Glutamatergic neuron (in vitro differentiated cells): ENCODE results near the gene GRM7. TPM values are rescaled to one million over a fixed set of nuclear protein-coding genes. Genes with fewer than 3 reads are reported as not detected.

ENCODE experiments used
- DNase-seq: peaks from one replicate; pipeline ENCODE4 v3.0.0; 2022
- H3K27ac Mint-ChIP-seq: one replicate; pipeline ENCODE4 v1.8.0; 2020; ENCODE audit warnings: mild to moderate bottlenecking, mixed read lengths, inconsistent platforms; ENCODE audit not compliant: unreplicated experiment
- H3K27me3 Mint-ChIP-seq: one replicate; pipeline ENCODE4 v1.8.0; 2020; ENCODE audit warnings: mild to moderate bottlenecking, moderate library complexity, mixed read lengths, inconsistent platforms; ENCODE audit not compliant: unreplicated experiment
- H3K36me3 Mint-ChIP-seq: one replicate; pipeline ENCODE4 v1.8.0; 2020; ENCODE audit warnings: mild to moderate bottlenecking, mixed read lengths, inconsistent platforms; ENCODE audit not compliant: unreplicated experiment
- H3K4me1 Mint-ChIP-seq: one replicate; pipeline ENCODE4 v1.8.0; 2020; ENCODE audit warnings: mild to moderate bottlenecking, low read depth, mixed read lengths, inconsistent platforms; ENCODE audit not compliant: unreplicated experiment
- H3K4me3 Mint-ChIP-seq: one replicate; pipeline ENCODE4 v1.8.0; 2020; ENCODE audit warnings: mild to moderate bottlenecking, mixed read lengths, inconsistent platforms; ENCODE audit not compliant: unreplicated experiment
- H3K9me3 Mint-ChIP-seq: one replicate; pipeline ENCODE4 v1.8.0; 2020; ENCODE audit warnings: mild to moderate bottlenecking, moderate library complexity, mixed read lengths, inconsistent platforms; ENCODE audit not compliant: unreplicated experiment
- CTCF ChIP-seq: fragments of 200-600 bp; sonication (generic); IDR thresholded peaks from one replicate; pipeline ENCODE4 v1.5.0; 2021; ENCODE audit not compliant: partially characterized antibody, unreplicated experiment
- total RNA-seq: library from RNA; stranded (reverse); fragmentation: NEBNext Ultra II Directional; extraction: Animal tissue kit (Norgen Biotek cat#: 25700); gene quantifications from one replicate; pipeline ENCODE4 v1.2.1, GENCODE V29; 2021; ENCODE audit not compliant: unreplicated experiment

Gene GRM7
- total RNA-seq, 1 donor from 2014 or later: 1.4 TPM

- no peak overlapping the region for H3K4me3 Mint-ChIP-seq
- no peak overlapping the region for H3K27ac Mint-ChIP-seq
- H3K9me3 Mint-ChIP-seq: no peaks in the 10 kb centered on the region
- H3K27me3 Mint-ChIP-seq: no peaks in the 10 kb centered on the region
- no peak for TF ChIP-seq CTCF
- no peaks in the 10 kb centered on the region for H3K36me3 Mint-ChIP-seq
- no peaks in the 10 kb centered on the region for H3K4me1 Mint-ChIP-seq
- no peak for DNase-seq
These were observed 817.6 kb downstream of the GRM7 start for GRCh38 chr3:7678521-7678920.

GRCh38 chr3:7682822-7683229 lies 821.9 kb downstream of the GRM7 start:
- Mint-ChIP-seq H3K4me1 (no peaks in the 10 kb centered on the region), H3K36me3 (peaks cover 3% of the 10 kb centered on the region), H3K27me3 (no peaks in the 10 kb centered on the region), H3K27ac (no peak overlapping the region), H3K9me3 (no peaks in the 10 kb centered on the region), H3K4me3 (no peak overlapping the region)
- DNase-seq: no peak
- no peak for TF ChIP-seq CTCF

- peaks cover 4% of the 10 kb centered on the region for H3K36me3 Mint-ChIP-seq
- no peak overlapping the region for H3K4me3 Mint-ChIP-seq
- H3K9me3 Mint-ChIP-seq: no peaks in the 10 kb centered on the region
- DNase-seq: no peak
- no peak for TF ChIP-seq CTCF
- no peak overlapping the region for H3K27ac Mint-ChIP-seq
- H3K27me3 Mint-ChIP-seq: no peaks in the 10 kb centered on the region
- H3K4me1 Mint-ChIP-seq: no peaks in the 10 kb centered on the region
These were observed 822.5 kb downstream of the GRM7 start for GRCh38 chr3:7683426-7683825.

- H3K4me1 Mint-ChIP-seq: no peaks in the 10 kb centered on the region
These were observed 823.3 kb downstream of the GRM7 start for GRCh38 chr3:7684182-7684715.

More at GRCh38 chr3:7684182-7684715, 823.3 kb downstream of the GRM7 start:
- Mint-ChIP-seq H3K4me3 (no peak overlapping the region), H3K27ac (no peak overlapping the region), H3K36me3 (peaks cover 4% of the 10 kb centered on the region), H3K9me3 (no peaks in the 10 kb centered on the region), H3K27me3 (no peaks in the 10 kb centered on the region)
- no peak for DNase-seq
- TF ChIP-seq CTCF: no peak
